NOMO-1 treated with dmso at 0.1 percent for 144 hours (cell line): ENCODE results near the gene ACBD4.

Experiments
- DNase-seq: peaks from one replicate; lab custom pipeline; 2025; ENCODE audit not compliant: unreplicated experiment; lab: John Stamatoyannopoulos, UW

ACBD4 gene

GRCh38 chr17:45135192-45135977 is at the start of gene ACBD4:
ACBD4 (plus strand) TSS chr17:45135687; CDS start chr17:45136145, 458 bp downstream.
- DNase-seq, result peak; percentile 91

- DNase-seq, result no peak
These were observed 49.1 kb upstream of the ACBD4 start for GRCh38 chr17:45086391-45086790.

- no peak for DNase-seq
These were observed 48.5 kb upstream of the ACBD4 start for GRCh38 chr17:45086865-45087503.

DNA sequence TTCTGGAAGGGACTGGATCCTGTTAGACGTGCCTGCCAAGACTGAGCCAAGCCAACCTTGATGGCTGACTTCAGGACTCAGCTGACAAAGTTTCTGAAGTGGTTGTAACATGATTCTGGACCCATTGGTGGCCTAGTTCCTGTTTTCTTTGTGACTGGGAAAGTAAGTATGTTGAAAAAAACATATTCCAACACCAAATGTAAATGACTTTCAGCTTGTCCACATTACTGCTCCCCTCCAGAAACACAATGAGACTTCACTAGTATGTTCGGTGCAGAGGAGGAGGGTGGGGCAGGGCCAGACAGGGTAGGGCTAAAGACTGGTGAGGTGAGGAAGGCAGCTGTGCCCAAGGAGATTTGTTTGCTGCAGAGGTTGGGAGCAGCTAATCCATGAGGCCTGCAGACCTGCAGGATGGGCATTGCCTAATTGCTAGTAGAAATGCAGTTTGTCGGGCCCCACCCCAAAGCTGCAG is 47.9 kb upstream of the ACBD4 start:
- no peak for DNase-seq

- DNase-seq, result no peak
These were observed 47.5 kb upstream of the ACBD4 start for GRCh38 chr17:45087978-45088377.

DNA sequence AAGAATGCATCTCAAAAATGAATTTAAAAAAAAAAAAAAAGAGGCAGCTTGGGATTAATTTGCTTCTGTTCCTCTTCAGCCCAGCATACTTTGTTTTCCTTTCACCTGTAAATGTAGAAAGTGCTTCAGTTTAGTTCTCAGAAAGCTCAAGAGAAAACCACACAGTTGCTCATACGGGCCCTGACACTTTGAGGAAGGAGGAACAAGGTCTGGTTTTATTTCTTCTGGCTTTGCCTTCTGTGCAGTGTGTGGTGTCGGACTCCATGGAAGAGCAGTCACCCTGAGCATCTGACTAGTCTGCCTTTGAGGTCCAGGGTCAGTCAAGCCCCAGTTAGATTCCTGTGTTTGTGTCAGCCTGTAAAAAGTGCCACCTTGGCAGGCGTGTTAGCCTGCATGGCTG is 46.7 kb upstream of the ACBD4 start:
- DNase-seq, result no peak

DNA sequence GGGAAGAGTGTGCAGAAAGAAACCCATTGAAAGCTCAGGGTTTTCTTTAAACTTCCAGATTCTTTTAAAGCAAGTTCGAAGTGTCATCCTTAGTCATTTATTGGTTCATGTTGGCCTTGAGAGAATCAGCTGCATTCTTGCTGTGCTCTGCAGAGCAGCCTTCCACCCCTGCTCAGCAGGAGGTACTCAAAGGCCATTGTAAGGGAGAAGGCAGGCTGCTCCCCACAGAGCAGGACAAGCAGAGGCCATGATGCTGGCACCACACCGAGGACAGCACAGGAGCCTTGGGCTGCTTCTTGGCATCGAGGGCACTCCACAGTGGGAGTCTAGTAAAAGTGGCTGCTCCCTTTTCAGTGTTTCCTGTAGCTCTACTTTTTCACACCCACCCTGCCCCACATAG is 44.8 kb upstream of the ACBD4 start:
- no peak for DNase-seq

DNA sequence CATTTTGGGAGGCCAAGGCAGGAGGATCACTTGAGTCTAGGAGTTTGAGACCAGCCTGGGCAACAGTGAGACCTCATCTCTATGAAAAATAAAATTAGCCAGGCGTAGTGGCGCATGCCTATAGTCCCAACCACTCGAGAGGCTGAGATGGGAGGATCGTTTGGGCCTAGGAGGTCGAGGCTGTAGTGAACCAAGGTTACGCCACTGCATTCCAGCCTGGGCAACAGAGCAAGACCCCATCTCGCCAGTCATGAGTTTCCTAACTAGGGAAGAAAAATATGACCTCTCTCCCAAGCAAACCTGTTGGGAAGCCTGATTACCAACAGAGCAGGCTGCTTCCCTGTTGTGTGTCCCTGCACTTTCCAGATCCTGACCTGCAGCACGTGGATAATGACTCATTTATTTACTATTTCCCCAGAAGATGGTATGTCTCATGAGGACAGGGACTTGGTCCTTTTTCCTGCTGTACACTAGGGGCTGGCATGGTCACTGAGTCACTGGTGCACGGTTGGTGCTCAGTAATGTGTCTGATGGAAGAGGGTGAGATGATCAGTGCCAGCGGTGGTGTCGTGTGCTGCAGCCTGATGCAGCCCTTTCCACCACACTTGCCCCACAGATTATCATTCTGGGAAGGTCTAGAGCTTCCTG is 43.6 kb upstream of the ACBD4 start:
- no peak for DNase-seq

DNA sequence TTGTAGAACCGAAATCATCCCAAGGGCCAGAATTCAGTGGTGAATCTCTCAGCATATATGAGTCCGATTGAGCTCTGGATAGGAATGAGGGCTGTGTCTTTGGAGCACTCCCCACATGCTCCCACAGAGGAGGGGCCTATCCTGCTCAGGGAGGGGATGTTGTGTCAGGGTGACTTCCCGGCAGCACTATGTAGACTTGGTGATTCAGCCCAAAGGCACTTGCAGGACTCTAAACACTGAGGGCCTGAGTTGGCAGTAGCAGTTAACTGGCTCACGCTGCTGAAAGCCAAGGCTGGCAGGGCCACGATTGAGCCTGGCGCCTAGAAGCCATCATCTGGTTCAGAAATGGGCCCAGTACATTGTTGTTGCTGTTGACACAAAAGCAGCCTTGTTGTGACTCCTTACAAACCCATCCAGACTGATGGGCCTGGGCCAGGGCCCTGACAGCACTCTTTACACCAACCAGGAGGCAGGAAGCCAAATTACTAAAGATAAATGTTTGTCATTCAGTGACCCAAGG is 42.5 kb upstream of the ACBD4 start:
- no peak for DNase-seq

GRCh38 chr17:45093444-45094110 is 41.9 kb upstream of the ACBD4 start:
- DNase-seq, result no peak

- no peak for DNase-seq
These were observed 39.3 kb upstream of the ACBD4 start for GRCh38 chr17:45096141-45096540.

GRCh38 chr17:45096926-45097325 is 38.6 kb upstream of the ACBD4 start:
- DNase-seq, result no peak

- DNase-seq, result no peak
These were observed 37.2 kb upstream of the ACBD4 start for GRCh38 chr17:45098081-45098868.

GRCh38 chr17:45098869-45099616 is 36.4 kb upstream of the ACBD4 start:
- DNase-seq, result peak; percentile 6

DNA sequence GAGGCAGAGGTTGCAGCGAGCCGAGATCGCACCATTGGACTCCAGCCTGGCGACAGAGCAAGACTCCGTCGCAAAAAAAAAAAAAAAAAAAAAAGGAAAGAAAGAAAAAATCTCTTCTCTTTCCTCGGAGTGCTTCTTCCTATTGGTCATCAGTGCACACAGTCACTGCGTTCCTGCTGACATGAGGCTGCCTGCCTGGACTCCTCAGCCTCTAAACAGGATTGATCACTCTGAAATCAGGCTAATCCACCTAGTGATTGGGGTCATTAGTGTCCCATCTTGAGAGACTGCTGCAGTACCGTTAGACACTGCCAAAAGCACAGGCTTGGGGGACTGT is 34.0 kb upstream of the ACBD4 start:
- no peak for DNase-seq

DNA sequence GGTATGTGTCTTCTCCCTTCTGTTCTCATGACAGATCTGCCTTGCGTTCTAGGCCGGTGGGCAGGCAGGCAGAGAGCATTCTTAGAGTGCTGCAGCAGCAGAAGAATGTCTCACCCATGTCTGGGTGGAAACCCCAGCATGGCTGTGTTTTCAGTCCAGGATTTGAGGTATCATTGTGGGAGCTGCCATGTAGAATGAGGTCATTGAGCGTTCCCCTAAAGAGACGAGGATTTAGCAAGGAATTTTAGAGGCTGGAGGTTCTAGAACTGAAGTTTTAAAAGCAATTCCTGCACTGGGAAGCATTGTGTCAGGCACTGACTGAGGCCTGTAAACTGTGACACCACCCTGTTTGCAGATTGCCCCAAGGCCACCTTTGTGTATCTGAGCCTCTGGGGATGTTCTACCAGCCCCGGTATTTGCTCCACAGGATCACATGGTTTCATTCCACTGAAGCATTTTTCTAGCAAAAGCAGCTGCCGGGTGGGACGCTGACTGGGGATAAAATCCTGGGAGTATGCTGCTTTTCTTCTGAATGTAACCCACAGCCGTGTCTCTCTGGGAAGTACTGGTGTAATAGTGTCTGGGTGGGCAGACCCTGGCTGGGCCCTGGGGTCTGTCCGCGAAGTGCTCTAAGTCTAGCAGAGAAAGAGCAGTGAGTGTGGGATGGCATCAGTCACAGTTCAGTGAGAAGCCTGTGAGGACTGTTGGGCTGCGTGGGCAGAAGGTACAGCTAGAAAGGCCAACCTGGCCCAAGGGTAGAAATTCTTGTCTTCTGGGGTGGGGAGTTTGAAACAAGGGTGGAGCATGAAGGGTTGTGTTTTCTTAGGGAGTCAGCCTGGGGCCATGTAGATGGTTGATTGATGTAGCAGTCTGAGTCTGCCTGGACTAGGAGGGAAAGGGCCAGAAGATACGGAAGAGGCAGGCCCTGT is 33.3 kb upstream of the ACBD4 start:
- no peak for DNase-seq

GRCh38 chr17:45102856-45103255 is 32.6 kb upstream of the ACBD4 start:
- DNase-seq, result no peak

DNA sequence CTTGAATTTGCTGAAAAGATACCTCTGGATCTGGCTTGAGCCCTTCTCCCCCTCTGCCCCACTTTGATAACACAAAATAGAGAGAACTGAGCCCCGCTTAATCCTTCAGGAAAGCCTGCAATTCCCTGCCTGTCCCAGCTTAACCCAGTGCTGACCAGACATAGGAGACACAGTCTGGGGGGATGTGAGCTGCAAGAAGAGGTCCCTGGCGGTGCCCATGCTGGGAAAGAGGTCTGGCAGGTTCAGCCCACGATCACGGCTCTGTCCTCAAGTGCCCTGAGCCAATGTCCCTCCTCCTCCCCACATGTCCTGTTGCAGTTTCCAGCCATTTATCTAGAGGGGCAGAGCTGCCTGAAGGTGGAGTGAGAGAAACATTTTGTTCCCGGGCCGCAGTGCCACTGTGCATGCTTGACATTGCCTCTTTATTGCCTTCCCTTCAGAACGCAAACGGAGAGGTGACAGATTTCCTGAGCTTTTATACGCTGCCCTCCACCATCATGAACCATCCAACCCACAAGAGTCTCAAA is 32.2 kb upstream of the ACBD4 start:
- no peak for DNase-seq

DNA sequence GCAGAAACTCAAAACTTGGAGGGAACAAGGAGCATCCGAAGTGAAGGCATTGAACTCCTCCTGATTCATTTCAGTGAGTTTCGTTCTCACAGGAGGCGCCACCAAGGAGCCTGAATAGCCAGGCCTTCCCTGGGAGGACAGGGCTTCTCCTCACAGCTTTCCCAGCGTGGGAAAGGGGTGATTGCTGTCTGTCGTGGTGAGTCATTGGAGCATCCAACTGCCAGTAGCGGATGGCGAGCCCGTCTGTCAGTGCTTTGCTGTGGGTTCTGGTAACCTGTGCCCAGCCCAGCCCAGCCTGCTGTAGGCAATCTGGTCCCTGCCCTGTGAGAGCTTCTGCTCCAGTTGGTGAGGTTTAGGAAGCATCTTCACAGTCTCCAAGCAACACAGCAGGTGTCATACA is 31.5 kb upstream of the ACBD4 start:
- no peak for DNase-seq
